Fibroblast of lung (primary cell): ENCODE data around the gene MOGAT1. TPM values are rescaled to one million over a fixed set of nuclear protein-coding genes. Genes with fewer than 3 reads are reported as not detected.

Experiments used
- DNase-seq, 2 donors: peaks; one replicate each; pipeline versions ENCODE4 v3.0.0 to v3.0.0-alpha.2; 2010; ENCODE audit warnings: low read depth in 2 of 2
- H2AFZ ChIP-seq: 2 replicates; pipeline ENCODE4 v1.5.1; 2012; ENCODE audit warnings: low read length, control low read depth, inconsistent platforms
- H3K27ac ChIP-seq: 2 replicates; pipeline ENCODE4 v1.5.1; 2011; ENCODE audit warnings: low read length, control low read depth; ENCODE audit not compliant: insufficient read depth
- H3K27me3 ChIP-seq: 2 replicates; pipeline ENCODE4 v1.5.1; 2011; ENCODE audit warnings: mild to moderate bottlenecking, low read length; ENCODE audit not compliant: control insufficient read depth, insufficient read depth
- H3K36me3 ChIP-seq: 2 replicates; pipeline ENCODE4 v1.5.1; 2011; ENCODE audit warnings: low read length; ENCODE audit not compliant: control insufficient read depth, insufficient read depth
- H3K4me1 ChIP-seq: 2 replicates; pipeline ENCODE4 v1.5.1; 2011; ENCODE audit warnings: low read length; ENCODE audit not compliant: control insufficient read depth, insufficient read depth; ENCODE audit errors: extremely low read depth
- H3K4me2 ChIP-seq: 2 replicates; pipeline ENCODE4 v1.5.1; 2011; ENCODE audit warnings: low read length, control low read depth; ENCODE audit not compliant: insufficient read depth; ENCODE audit errors: extremely low read depth
- H3K4me3 ChIP-seq, 4 experiments: fragments of 200-600 bp in 1 of 4; sonication (generic) in 1 of 4; replicated peaks in 1 of 4; 2 replicates each; pipeline ENCODE4 v1.5.1; 2011 to 2016; ENCODE audit warnings: low read length in 4 of 4, low read depth in 3 of 4, mild to moderate bottlenecking in 3 of 4, control low read depth in 2 of 4, inconsistent platforms in 1 of 4, mixed read lengths in 1 of 4; ENCODE audit not compliant: insufficient read depth in 1 of 4; ENCODE audit errors: control extremely low read depth in 1 of 4
- H3K79me2 ChIP-seq: 2 replicates; pipeline ENCODE4 v1.5.1; 2012; ENCODE audit warnings: mild to moderate bottlenecking, low read length, inconsistent platforms; ENCODE audit not compliant: control insufficient read depth, insufficient read depth
- H3K9ac ChIP-seq: 2 replicates; pipeline ENCODE4 v1.5.1; 2011; ENCODE audit warnings: mild to moderate bottlenecking, low read length, control low read depth; ENCODE audit not compliant: insufficient read depth
- H3K9me3 ChIP-seq: 2 replicates; pipeline ENCODE4 v1.5.1; 2012; ENCODE audit warnings: low read depth, low read length; ENCODE audit not compliant: control insufficient read depth, insufficient read depth
- H4K20me1 ChIP-seq: 2 replicates; pipeline ENCODE4 v1.5.1; 2011; ENCODE audit warnings: low read length; ENCODE audit not compliant: control insufficient read depth, insufficient read depth; ENCODE audit errors: extremely low read depth
- EZH2 ChIP-seq: IDR thresholded peaks from 2 replicates; pipeline ENCODE4 v1.5.1; 2012; ENCODE audit warnings: low read length, control low read depth, mild to moderate bottlenecking; ENCODE audit errors: missing control alignments
- polyA plus RNA-seq, 2 donors: library from polyadenylated mRNA; depleted of rRNA in 1 of 2; stranded (reverse) in 1 of 2; unstranded in 1 of 2; fragments of >200 nt; gene quantifications; 2 replicates each; pipeline ENCODE4 v1.2.1, GENCODE V29; 2011 to 2012; ENCODE audit warnings: missing spikeins in 1 of 2
- total RNA-seq: library from RNA; depleted of rRNA; stranded (reverse); fragments of >200 nt; gene quantifications from 2 replicates; pipeline ENCODE4 v1.2.1, GENCODE V29; 2014
- TF ChIP-seq, protein P1 (sequence below), 2 donors: IDR thresholded peaks in 1 of 2; conservative IDR thresholded peaks in 1 of 2; 1 replicate in 1 of 2; 2 replicates in 1 of 2; pipeline ENCODE4 v1.5.1; 2011 to 2012; ENCODE audit warnings: low read length in 2 of 2, control low read depth in 1 of 2, inconsistent platforms in 1 of 2, low read depth in 1 of 2, mild to moderate bottlenecking in 1 of 2

MOGAT1 gene
- total and polyA plus RNA-seq, 2 donors (not counting 1 experiment from before 2014, with no cell fraction given), result not detected

DNA sequence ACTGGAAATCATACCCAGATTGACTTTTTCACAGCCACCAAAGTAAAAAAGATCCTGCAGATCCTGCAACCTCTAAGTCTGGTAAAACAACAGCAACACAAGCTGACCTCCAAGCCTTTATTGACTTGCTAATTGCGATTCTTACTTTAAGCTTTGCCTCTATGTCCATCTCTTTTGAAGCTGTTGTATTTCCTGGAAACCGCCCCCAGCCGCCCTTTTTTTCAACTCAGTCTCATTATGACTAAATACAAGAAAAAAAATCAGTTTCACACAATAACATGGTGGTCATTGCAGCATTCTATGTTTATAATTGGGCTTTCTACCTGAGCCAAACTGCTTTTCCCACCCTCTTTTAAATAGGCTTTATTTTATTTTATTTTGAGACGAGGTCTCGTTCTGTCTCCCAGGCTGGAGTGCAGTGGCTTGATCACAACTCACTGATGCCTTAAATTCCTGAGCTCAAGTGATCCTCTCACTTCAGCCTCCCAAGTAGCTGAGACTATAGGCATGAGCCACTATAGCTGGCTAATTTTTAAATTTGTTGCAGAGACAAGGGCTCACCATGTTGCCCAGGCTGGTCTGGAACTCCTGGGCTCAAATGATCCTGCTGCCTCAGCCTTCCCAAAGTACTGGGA lies 76.2 kb downstream of the MOGAT1 start:
- Histone ChIP-seq H3K9ac (no peak overlapping the region), H3K4me1 (peaks cover 8% of the 10 kb centered on the region)
- TF ChIP-seq, protein P1, sequence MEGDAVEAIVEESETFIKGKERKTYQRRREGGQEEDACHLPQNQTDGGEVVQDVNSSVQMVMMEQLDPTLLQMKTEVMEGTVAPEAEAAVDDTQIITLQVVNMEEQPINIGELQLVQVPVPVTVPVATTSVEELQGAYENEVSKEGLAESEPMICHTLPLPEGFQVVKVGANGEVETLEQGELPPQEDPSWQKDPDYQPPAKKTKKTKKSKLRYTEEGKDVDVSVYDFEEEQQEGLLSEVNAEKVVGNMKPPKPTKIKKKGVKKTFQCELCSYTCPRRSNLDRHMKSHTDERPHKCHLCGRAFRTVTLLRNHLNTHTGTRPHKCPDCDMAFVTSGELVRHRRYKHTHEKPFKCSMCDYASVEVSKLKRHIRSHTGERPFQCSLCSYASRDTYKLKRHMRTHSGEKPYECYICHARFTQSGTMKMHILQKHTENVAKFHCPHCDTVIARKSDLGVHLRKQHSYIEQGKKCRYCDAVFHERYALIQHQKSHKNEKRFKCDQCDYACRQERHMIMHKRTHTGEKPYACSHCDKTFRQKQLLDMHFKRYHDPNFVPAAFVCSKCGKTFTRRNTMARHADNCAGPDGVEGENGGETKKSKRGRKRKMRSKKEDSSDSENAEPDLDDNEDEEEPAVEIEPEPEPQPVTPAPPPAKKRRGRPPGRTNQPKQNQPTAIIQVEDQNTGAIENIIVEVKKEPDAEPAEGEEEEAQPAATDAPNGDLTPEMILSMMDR (conservative IDR thresholded peaks at IDR 0.05 in 1 of 2, IDR thresholded peaks at IDR 0.05 in 1 of 2; ENCODE audit: low read depth in 1 of 2, low read length in 2 of 2), result no peak
- TF ChIP-seq EZH2, result no peak

DNA sequence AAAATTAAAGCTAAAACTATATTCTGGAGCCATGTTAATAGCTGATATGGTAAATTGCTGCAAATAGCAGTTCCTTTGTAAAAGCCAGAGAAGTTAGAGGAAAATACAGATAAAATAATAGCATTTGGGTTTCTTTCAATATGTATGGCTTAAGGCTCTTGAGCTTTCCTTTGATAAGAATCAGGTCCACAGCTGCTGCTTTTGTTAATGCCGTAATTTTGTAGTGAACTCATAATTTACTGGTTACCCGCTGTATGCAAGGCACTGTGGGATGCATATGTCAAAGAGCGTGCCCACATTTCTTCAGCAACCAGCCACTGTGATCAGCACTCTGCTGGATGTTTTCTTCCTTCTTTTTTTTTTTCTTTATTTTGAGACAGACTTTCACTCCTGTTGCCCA lies 79.1 kb downstream of the MOGAT1 start:
- Histone ChIP-seq H3K27me3 (no peaks in the 10 kb centered on the region), H3K4me3 (no peak overlapping the region), H3K36me3 (no peaks in the 10 kb centered on the region), H3K4me2 (no peak overlapping the region), H3K9me3 (no peaks in the 10 kb centered on the region), H3K4me1 (peaks cover 4% of the 10 kb centered on the region), H3K79me2 (no peaks in the 10 kb centered on the region), H3K9ac (no peak overlapping the region), H4K20me1 (no peaks in the 10 kb centered on the region), H3K27ac (no peak overlapping the region), H2AFZ (no peak overlapping the region)
- no peak for TF ChIP-seq EZH2
- TF ChIP-seq, protein P1 (conservative IDR thresholded peaks at IDR 0.05 in 1 of 2, IDR thresholded peaks at IDR 0.05 in 1 of 2; ENCODE audit: low read depth in 1 of 2, low read length in 2 of 2), result no peak
- DNase-seq, result no peak

More for the DNA sequence above, 76.2 kb downstream of the MOGAT1 start:
- H2AFZ ChIP-seq, result no peak overlapping the region
- H3K4me3 ChIP-seq, result no peak overlapping the region
- H3K36me3 ChIP-seq, result no peaks in the 10 kb centered on the region
- no peak overlapping the region for H3K4me2 ChIP-seq
- no peaks in the 10 kb centered on the region for H3K79me2 ChIP-seq
- H3K9me3 ChIP-seq, result no peaks in the 10 kb centered on the region
- H3K27ac ChIP-seq, result no peak overlapping the region
- H4K20me1 ChIP-seq, result no peaks in the 10 kb centered on the region
- DNase-seq, result no peak
- H3K27me3 ChIP-seq, result no peaks in the 10 kb centered on the region

DNA sequence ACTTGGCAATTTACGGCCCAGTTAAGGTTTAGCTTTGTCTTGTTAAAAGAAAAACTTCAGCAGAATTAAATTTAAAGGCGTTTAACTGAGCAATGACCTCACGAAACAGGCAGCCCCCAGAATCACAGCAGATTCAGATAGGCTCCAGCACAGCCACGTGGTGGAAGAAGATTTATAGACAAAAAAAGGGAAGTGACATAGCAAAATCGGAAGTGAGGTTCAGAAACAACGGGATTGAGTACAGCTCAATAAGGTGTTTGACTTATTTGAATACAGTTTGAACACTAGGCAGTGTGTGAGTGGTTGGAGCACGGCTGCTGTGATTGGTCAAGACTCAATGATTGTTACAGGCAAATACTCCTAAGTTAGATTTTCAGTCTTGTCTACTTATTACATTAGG lies 79.8 kb downstream of the MOGAT1 start:
- Histone ChIP-seq H4K20me1 (no peaks in the 10 kb centered on the region), H3K9ac (no peak overlapping the region), H3K4me3 (no peak overlapping the region), H3K4me2 (no peak overlapping the region), H3K27me3 (no peaks in the 10 kb centered on the region), H3K36me3 (no peaks in the 10 kb centered on the region), H3K79me2 (no peaks in the 10 kb centered on the region), H3K27ac (no peak overlapping the region), H2AFZ (no peak overlapping the region), H3K9me3 (no peaks in the 10 kb centered on the region), H3K4me1 (peaks cover 3% of the 10 kb centered on the region)
- TF ChIP-seq EZH2, result no peak
- TF ChIP-seq, protein P1 (conservative IDR thresholded peaks at IDR 0.05 in 1 of 2, IDR thresholded peaks at IDR 0.05 in 1 of 2; ENCODE audit: low read depth in 1 of 2, low read length in 2 of 2), result no peak
- DNase-seq, result no peak
